Transverse colon (tissue), 3 donors: ENCODE data around the gene SLC6A4.

Experiments
- POLR2A ChIP-seq: fragments of 450-650 bp; IDR thresholded peaks from one replicate; pipeline ENCODE4 v1.6.1; 2016; ENCODE audit warnings: antibody characterized with exemption, mild to moderate bottlenecking, moderate library complexity
- TF ChIP-seq, protein P1 (sequence below), 5 experiments: fragments of 200-600 bp in 3 of 5; fragments of 450-650 bp in 2 of 5; sonication (generic) in 3 of 5; IDR thresholded peaks; 1 replicate in 2 of 5; 2 replicates in 3 of 5; pipeline ENCODE4 v1.5.1; 2016 to 2017; ENCODE audit warnings: antibody characterized with exemption in 5 of 5, inconsistent platforms in 3 of 5, mild to moderate bottlenecking in 2 of 5, moderate library complexity in 1 of 5

DNA sequence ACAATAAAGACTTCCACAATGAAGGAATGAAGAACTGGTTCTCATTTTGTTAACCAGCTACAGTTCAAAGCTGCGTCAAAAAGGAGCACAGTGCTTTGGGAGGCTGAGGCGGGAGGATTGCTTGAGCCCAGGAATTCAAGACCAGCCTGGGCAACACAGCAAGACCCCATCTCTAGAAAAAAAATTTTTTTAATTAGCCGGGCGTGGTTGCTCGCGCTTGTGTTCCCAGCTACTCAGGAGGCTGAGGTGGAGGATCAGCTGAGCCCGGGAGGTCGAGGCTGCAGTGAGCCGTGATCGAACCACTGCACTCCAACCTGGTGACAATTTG, 764 bp upstream of the SLC6A4 start:
- TF ChIP-seq, protein P1, sequence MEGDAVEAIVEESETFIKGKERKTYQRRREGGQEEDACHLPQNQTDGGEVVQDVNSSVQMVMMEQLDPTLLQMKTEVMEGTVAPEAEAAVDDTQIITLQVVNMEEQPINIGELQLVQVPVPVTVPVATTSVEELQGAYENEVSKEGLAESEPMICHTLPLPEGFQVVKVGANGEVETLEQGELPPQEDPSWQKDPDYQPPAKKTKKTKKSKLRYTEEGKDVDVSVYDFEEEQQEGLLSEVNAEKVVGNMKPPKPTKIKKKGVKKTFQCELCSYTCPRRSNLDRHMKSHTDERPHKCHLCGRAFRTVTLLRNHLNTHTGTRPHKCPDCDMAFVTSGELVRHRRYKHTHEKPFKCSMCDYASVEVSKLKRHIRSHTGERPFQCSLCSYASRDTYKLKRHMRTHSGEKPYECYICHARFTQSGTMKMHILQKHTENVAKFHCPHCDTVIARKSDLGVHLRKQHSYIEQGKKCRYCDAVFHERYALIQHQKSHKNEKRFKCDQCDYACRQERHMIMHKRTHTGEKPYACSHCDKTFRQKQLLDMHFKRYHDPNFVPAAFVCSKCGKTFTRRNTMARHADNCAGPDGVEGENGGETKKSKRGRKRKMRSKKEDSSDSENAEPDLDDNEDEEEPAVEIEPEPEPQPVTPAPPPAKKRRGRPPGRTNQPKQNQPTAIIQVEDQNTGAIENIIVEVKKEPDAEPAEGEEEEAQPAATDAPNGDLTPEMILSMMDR (IDR thresholded peaks at IDR 0.05), result no peak
- no peak for TF ChIP-seq POLR2A
